ENCODE measurements around the gene MEIS1.
A peak's percentile ranks its signal among the peaks of the same experiment; 100 is the strongest.

MEIS1 gene

DNA sequence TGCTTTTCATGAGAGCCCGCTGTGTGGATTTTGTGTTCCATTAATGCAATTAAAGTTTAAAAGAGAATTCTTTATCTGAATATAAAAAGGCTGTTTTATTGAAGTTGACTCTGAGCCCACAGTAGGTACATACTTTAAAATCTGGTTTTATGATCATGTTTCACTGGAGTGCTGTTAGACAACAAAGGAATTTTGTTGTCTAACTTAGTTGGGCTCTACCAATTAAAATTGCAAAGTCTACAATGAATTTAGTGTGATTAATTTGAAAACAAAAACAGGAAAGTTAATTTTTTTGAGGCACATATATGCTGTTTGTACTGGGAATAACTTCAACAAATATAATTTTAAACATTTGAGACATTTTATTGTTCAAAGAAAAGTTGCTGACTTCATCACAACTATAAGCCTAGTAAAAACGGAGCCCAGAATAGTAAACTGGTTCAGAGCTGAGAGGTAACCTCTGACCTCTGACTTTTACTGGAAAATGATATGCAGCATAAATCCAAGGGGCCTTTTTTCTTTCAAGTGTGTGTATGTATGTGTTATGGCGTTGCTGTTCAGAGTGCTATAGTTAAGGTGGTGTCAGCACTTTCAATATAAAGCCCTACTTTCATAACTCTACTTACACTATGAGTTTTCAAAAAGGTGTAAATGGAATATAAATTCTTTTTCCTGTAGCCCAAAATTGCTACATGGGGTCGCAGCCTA lies 30.2 kb downstream of the MEIS1 start:
- TF ChIP-seq, protein P1, sequence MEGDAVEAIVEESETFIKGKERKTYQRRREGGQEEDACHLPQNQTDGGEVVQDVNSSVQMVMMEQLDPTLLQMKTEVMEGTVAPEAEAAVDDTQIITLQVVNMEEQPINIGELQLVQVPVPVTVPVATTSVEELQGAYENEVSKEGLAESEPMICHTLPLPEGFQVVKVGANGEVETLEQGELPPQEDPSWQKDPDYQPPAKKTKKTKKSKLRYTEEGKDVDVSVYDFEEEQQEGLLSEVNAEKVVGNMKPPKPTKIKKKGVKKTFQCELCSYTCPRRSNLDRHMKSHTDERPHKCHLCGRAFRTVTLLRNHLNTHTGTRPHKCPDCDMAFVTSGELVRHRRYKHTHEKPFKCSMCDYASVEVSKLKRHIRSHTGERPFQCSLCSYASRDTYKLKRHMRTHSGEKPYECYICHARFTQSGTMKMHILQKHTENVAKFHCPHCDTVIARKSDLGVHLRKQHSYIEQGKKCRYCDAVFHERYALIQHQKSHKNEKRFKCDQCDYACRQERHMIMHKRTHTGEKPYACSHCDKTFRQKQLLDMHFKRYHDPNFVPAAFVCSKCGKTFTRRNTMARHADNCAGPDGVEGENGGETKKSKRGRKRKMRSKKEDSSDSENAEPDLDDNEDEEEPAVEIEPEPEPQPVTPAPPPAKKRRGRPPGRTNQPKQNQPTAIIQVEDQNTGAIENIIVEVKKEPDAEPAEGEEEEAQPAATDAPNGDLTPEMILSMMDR (IDR thresholded peaks at IDR 0.05; ENCODE audit: unreplicated experiment in 3 of 3): no peak
- peak overlapping the region in 2 of 3 experiments; percentile 13 to 41 for H3K4me3 Mint-ChIP-seq
- H3K27me3 Mint-ChIP-seq (ENCODE audit: low read depth): no peaks in the 10 kb centered on the region
- H3K36me3 Mint-ChIP-seq (ENCODE audit: low read depth): peaks cover 86% of the 10 kb centered on the region
- H3K4me1 Mint-ChIP-seq: peaks cover 90% of the 10 kb centered on the region
- peak overlapping the region; percentile 23 to 79 (median 78) for H3K27ac Mint-ChIP-seq
- no peaks in the 10 kb centered on the region for H3K9me3 Mint-ChIP-seq

DNA sequence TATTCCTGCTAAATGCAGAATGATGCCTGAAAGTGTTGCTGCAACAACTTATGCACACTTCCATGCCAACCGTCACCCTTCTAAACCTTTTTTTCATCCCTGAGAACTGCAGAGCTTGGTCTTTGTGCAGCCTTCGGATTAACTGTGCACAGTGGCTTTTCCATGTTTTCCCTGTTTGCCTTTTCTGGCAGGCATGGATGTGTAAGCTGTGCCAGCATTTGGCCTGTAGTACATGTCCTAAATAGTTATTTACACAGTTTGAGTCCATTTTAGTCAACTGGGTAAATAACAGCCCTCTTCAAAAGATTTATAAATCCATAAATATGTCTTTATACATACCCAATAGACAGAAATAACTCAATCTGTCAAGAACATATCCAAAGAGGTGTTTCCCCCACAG lies 31.5 kb downstream of the MEIS1 start:
- Mint-ChIP-seq H3K9me3 (no peaks in the 10 kb centered on the region), H3K4me3 (peak overlapping the region in 2 of 3 experiments; percentile 16 to 29), H3K27me3 (ENCODE audit: low read depth) (no peaks in the 10 kb centered on the region), H3K27ac (peak overlapping the region; percentile 45 to 79 (median 78)), H3K4me1 (peaks cover 84% of the 10 kb centered on the region), H3K36me3 (ENCODE audit: low read depth) (peaks cover 87% of the 10 kb centered on the region)
- TF ChIP-seq, protein P1 (IDR thresholded peaks at IDR 0.05; ENCODE audit: unreplicated experiment in 3 of 3): no peak

DNA sequence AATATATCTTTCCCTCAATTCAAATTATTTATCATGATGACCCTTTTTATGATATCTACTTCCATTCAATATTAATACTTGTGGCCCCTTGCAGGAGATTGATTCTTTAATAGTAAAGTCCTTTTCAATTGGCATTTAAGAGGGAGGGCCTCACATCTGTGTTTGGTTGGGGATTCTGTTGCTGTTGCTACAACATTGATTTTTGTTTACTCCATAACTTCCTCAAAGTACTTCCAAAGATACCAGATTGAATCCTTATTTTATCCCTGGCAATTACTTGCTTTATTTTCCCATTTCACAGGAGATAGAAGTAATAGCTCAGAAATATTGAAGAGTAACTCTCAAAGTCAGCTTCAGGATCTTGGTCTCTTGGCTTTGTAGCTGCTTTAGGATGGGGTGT lies 32.8 kb downstream of the MEIS1 start:
- Mint-ChIP-seq H3K4me1 (peaks cover 76% of the 10 kb centered on the region), H3K4me3 (peak overlapping the region in 1 of 3 experiments; percentile 42), H3K9me3 (no peaks in the 10 kb centered on the region), H3K36me3 (ENCODE audit: low read depth) (peaks cover 87% of the 10 kb centered on the region), H3K27ac (peak overlapping the region; percentile 53 to 64 (median 55)), H3K27me3 (ENCODE audit: low read depth) (no peaks in the 10 kb centered on the region)
- TF ChIP-seq, protein P1 (IDR thresholded peaks at IDR 0.05; ENCODE audit: unreplicated experiment in 3 of 3): no peak

DNA sequence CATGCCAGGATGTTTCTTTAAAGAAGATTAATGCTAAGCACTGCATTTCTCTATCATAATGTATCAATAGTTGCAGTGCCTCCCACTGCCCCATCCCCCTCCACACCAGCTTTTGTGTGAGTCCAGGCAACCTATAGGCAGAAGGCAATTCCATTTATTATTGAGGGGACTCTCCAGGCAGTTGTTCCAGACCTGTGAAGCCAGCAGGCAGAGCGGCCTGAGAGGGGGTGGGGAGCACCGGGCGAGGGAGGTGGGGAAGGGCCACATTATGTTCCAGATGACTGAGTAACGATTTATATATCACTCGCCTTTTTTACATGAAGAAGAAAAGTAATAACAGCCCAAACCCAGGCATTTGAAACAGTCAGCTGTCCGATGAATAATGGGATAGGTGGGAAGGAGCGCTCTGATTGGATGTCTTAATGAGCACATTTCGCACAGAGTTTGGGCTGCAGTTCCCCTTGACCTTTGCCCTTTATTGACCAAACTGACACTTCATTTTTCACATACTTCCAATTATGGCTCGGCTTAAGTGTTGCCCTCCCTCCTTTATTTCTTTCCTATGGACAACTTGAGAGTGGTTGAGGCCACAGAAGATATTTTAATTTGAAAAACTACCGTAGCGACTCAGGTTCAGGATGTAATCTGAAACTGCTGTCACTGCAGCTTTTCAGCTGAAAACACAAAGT lies 34.4 kb downstream of the MEIS1 start:
- Mint-ChIP-seq H3K4me3 (peak overlapping the region in 2 of 3 experiments; percentile 21 to 41), H3K27me3 (ENCODE audit: low read depth) (no peaks in the 10 kb centered on the region), H3K27ac (peak overlapping the region; percentile 62 to 82 (median 72)), H3K4me1 (peaks cover 64% of the 10 kb centered on the region), H3K9me3 (no peaks in the 10 kb centered on the region), H3K36me3 (ENCODE audit: low read depth) (peaks cover 83% of the 10 kb centered on the region)
- TF ChIP-seq, protein P1 (IDR thresholded peaks at IDR 0.05; ENCODE audit: unreplicated experiment in 3 of 3): no peak

DNA sequence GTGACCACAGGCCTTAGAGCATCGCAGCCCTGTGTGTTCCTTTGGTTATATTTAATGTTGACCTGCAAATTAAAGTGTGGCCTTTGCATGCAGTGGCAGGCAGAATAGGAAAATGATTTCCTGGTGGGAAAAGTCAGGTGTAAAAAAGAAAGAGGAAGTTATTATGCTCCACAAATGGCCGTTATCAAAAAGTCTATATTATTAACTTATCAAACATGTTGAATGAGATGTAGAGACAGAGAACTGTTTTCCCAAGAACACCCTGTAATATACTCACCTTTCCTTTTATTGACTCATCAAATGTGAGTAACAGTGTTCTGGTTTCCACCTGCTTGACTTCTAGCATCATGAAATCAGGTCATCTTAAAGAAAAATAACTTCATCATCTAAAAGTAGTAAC lies 35.3 kb downstream of the MEIS1 start:
- no peak overlapping the region for H3K4me3 Mint-ChIP-seq
- no peaks in the 10 kb centered on the region for H3K27me3 Mint-ChIP-seq (ENCODE audit: low read depth)
- H3K36me3 Mint-ChIP-seq (ENCODE audit: low read depth): peaks cover 80% of the 10 kb centered on the region
- peaks cover 55% of the 10 kb centered on the region for H3K4me1 Mint-ChIP-seq
- H3K9me3 Mint-ChIP-seq: no peaks in the 10 kb centered on the region
- TF ChIP-seq, protein P1 (IDR thresholded peaks at IDR 0.05; ENCODE audit: unreplicated experiment in 3 of 3): no peak
- H3K27ac Mint-ChIP-seq: peak overlapping the region; percentile 62 to 82 (median 72)
